ENCODE data around the gene PACRG.

- no peak for TF ChIP-seq REST (IDR thresholded peaks at IDR 0.05; ENCODE audit: insufficient read depth in 1 of 2, low read depth in 2 of 2, low read length in 2 of 2)
- no peak for TF ChIP-seq POLR2AphosphoS5 (IDR thresholded peaks at IDR 0.05; ENCODE audit: low read depth, low read length)
Measured at GRCh38 chr6:163021054-163021453, 293.3 kb downstream of the PACRG start.
